ENCODE measurements around the gene CENPM. TPM values are rescaled to one million over a fixed set of nuclear protein-coding genes. Genes with fewer than 3 reads are reported as not detected.

CENPM gene
- total and polyA plus RNA-seq, 2 experiments from 2014 or later = 50.0 to 61.6 TPM

DNA sequence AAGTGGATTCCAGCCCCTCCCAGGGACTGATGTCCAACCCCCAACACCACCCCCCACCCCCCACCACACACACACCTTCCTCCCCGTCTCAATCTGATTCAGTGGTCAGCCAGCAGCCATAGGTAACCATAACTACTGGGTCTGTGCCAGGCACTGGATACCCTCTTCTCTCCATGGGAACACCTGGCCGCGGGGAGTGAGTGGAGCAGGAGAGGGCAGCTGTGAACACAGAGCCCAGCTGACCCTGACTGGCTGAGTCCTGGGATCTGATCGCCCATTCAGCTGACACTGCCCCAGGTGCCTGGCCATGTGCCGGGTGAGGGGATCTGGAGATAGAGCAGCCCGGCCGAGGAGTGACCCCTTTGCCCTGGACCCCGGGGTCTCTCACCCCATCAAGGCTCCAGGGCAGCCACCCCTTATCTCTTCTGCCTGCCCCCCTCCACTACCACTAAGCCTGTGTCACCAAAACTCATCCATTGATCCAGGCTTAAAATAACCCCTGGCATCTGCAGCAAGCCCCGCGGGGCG, 29.5 kb downstream of the CENPM start (continued):
- TF ChIP-seq POLR2AphosphoS5 (IDR thresholded peaks at IDR 0.05; ENCODE audit: low read depth) = no peak
- TF ChIP-seq, protein P1, sequence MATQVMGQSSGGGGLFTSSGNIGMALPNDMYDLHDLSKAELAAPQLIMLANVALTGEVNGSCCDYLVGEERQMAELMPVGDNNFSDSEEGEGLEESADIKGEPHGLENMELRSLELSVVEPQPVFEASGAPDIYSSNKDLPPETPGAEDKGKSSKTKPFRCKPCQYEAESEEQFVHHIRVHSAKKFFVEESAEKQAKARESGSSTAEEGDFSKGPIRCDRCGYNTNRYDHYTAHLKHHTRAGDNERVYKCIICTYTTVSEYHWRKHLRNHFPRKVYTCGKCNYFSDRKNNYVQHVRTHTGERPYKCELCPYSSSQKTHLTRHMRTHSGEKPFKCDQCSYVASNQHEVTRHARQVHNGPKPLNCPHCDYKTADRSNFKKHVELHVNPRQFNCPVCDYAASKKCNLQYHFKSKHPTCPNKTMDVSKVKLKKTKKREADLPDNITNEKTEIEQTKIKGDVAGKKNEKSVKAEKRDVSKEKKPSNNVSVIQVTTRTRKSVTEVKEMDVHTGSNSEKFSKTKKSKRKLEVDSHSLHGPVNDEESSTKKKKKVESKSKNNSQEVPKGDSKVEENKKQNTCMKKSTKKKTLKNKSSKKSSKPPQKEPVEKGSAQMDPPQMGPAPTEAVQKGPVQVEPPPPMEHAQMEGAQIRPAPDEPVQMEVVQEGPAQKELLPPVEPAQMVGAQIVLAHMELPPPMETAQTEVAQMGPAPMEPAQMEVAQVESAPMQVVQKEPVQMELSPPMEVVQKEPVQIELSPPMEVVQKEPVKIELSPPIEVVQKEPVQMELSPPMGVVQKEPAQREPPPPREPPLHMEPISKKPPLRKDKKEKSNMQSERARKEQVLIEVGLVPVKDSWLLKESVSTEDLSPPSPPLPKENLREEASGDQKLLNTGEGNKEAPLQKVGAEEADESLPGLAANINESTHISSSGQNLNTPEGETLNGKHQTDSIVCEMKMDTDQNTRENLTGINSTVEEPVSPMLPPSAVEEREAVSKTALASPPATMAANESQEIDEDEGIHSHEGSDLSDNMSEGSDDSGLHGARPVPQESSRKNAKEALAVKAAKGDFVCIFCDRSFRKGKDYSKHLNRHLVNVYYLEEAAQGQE (IDR thresholded peaks at IDR 0.05; ENCODE audit: unreplicated experiment) = no peak

DNA sequence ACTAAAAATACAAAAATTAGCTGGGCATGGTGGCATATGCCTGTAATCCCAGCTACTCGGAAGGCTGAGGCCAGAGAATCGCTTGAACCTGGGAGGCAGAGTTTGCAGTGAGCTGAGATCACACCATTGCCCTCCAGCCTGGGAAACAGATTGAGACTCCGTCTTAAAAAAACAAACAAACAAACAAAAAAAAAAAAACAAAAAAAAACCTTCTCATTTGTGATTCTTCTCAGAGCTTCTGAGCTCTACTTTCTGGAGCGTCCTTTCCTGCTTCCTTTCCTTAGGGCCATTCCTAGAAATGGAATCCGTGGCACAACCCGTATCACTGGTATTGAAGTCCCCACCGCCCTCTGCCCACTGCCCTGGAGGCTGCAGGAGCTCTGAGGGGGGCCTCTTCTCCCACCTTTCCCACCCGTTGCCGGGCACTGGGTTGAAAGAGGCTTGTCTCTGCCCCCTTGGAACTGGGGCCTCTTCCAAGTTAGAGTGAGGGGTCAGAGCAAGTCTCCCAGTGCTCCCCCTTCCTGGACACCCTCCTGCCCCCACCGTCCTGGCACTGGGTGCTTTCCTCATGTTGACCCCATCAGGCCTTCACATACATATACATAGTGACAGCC, 30.1 kb downstream of the CENPM start:
- 0 out of 2 replicates have a peak, but pooled peaks cover 4% of the 10 kb centered on the region for H3F3A ChIP-seq (replicated peaks; ENCODE audit: low read depth)
- Mint-ChIP-seq H3K9me3 (0 out of 3 replicates have a peak, but pooled peaks cover under 1% of the 10 kb centered on the region), H3K27ac (no peak overlapping the region), H3K27me3 (ENCODE audit: insufficient read depth, low read depth, poor library complexity) (peaks cover 80% of the 10 kb centered on the region), H3K4me1 (peaks cover 10% of the 10 kb centered on the region; the same call in 2 of the 3 replicates), H3K4me3 (no peak overlapping the region), H3K36me3 (ENCODE audit: low read depth) (no peaks in the 10 kb centered on the region; the same call in 2 of the 3 replicates)
- no peak overlapping the region for H3K4me3 ChIP-seq
- H3K9me2 ChIP-seq (ENCODE audit: insufficient read depth) = no peaks in the 10 kb centered on the region
- H4K20me1 ChIP-seq (replicated peaks; ENCODE audit: insufficient read depth) = peaks cover 3% of the 10 kb centered on the region
- H3K27ac ChIP-seq (ENCODE audit: low read depth) = no peak overlapping the region
- no peak for TF ChIP-seq POLR2AphosphoS5 (IDR thresholded peaks at IDR 0.05; ENCODE audit: low read depth)
- TF ChIP-seq EZH2phosphoT487 (IDR thresholded peaks at IDR 0.05; ENCODE audit: unreplicated experiment) = no peak
- TF ChIP-seq CREB1 (CRISPR knock-in tag; IDR thresholded peaks at IDR 0.05; ENCODE audit: low read depth) = no peak
- TF ChIP-seq NANOG (IDR thresholded peaks at IDR 0.05; ENCODE audit: borderline replicate concordance) = no peak
- TF ChIP-seq, protein P2, sequence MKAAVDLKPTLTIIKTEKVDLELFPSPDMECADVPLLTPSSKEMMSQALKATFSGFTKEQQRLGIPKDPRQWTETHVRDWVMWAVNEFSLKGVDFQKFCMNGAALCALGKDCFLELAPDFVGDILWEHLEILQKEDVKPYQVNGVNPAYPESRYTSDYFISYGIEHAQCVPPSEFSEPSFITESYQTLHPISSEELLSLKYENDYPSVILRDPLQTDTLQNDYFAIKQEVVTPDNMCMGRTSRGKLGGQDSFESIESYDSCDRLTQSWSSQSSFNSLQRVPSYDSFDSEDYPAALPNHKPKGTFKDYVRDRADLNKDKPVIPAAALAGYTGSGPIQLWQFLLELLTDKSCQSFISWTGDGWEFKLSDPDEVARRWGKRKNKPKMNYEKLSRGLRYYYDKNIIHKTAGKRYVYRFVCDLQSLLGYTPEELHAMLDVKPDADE (IDR thresholded peaks at IDR 0.05) = no peak
- H3K27me3 ChIP-seq (ENCODE audit: insufficient read depth) = peaks cover 95% of the 10 kb centered on the region
- no peak overlapping the region for H2AFZ ChIP-seq
- no peak overlapping the region for H3K4me2 ChIP-seq
- H3K4me1 ChIP-seq (ENCODE audit: insufficient read depth) = peaks cover 28% of the 10 kb centered on the region; the same call in 1 of the 2 replicates
- H3K36me3 ChIP-seq (ENCODE audit: insufficient read depth) = no peaks in the 10 kb centered on the region
- H3K79me2 ChIP-seq (replicated peaks; ENCODE audit: insufficient read depth) = no peaks in the 10 kb centered on the region
- ATAC-seq (no peak), DNase-seq (ENCODE audit: low spot score) (no peak)

Measured in GM23338 (cell line).